Liver (tissue), 9 donors: Measurements from ENCODE around the gene JPH3. TPM values are rescaled to one million over a fixed set of nuclear protein-coding genes. Genes with fewer than 3 reads are reported as not detected.

Source experiments
- DNase-seq: peaks from one replicate; pipeline ENCODE4 v3.0.0-alpha.2; 2017; ENCODE audit warnings: low spot score
- H3K27ac ChIP-seq, 2 donors: one replicate each; pipeline ENCODE4 v1.7.0; 2013; ENCODE audit warnings: inconsistent platforms in 2 of 2, low read length in 2 of 2, control low read depth in 1 of 2, low read depth in 1 of 2, mild to moderate bottlenecking in 1 of 2
- H3K27me3 ChIP-seq, 4 donors: one replicate each; pipeline versions ENCODE4 v1.6.1 to v1.7.0; 2013; ENCODE audit warnings: low read length in 3 of 4, inconsistent platforms in 1 of 4, mild to moderate bottlenecking in 1 of 4, moderate library complexity in 1 of 4; ENCODE audit not compliant: control insufficient read depth in 4 of 4, insufficient read depth in 4 of 4
- H3K36me3 ChIP-seq, 4 donors: one replicate each; pipeline versions ENCODE4 v1.6.1 to v1.7.0; 2013; ENCODE audit warnings: low read length in 3 of 4, mild to moderate bottlenecking in 3 of 4, low read depth in 1 of 4, moderate library complexity in 1 of 4; ENCODE audit not compliant: control insufficient read depth in 4 of 4, insufficient read depth in 3 of 4
- H3K4me1 ChIP-seq, 4 donors: one replicate each; pipeline versions ENCODE4 v1.6.1 to v1.7.0; 2013; ENCODE audit warnings: low read length in 3 of 4, mild to moderate bottlenecking in 3 of 4, moderate library complexity in 1 of 4; ENCODE audit not compliant: control insufficient read depth in 4 of 4, insufficient read depth in 4 of 4
- H3K4me3 ChIP-seq, 3 donors: one replicate each; pipeline versions ENCODE4 v1.6.1 to v1.7.0; 2013; ENCODE audit warnings: low read length in 3 of 3, control low read depth in 1 of 3, low read depth in 1 of 3, mild to moderate bottlenecking in 1 of 3
- H3K9ac ChIP-seq, 2 donors: one replicate each; pipeline ENCODE4 v1.7.0; 2013; ENCODE audit warnings: low read length in 2 of 2, mild to moderate bottlenecking in 2 of 2, moderate library complexity in 2 of 2, control low read depth in 1 of 2, low read depth in 1 of 2
- H3K9me3 ChIP-seq, 4 donors: one replicate each; pipeline versions ENCODE4 v1.6.1 to v1.7.0; 2013; ENCODE audit warnings: low read length in 3 of 4; ENCODE audit not compliant: control insufficient read depth in 4 of 4
- ATF3 ChIP-seq: IDR thresholded peaks from 2 replicates; pipeline ENCODE4 v1.6.1; 2016; ENCODE audit warnings: antibody characterized with exemption
- CTCF ChIP-seq: fragments of 150-350 bp; IDR thresholded peaks from 2 replicates; pipeline ENCODE4 v1.5.1; 2017; ENCODE audit warnings: improper control_type of control experiment, low read depth, low read length; ENCODE audit not compliant: missing input control
- EGR1 ChIP-seq, 2 donors: IDR thresholded peaks; 2 replicates each; pipeline ENCODE4 v1.6.1; 2016 to 2018; ENCODE audit warnings: antibody characterized with exemption in 2 of 2, low read depth in 2 of 2
- FOXA1 ChIP-seq: IDR thresholded peaks from 2 replicates; pipeline ENCODE4 v1.6.1; 2016; ENCODE audit warnings: antibody characterized with exemption
- FOXA2 ChIP-seq: IDR thresholded peaks from 2 replicates; pipeline ENCODE4 v1.6.1; 2016; ENCODE audit warnings: antibody characterized with exemption
- GABPA ChIP-seq, 2 donors: IDR thresholded peaks in 1 of 2; conservative IDR thresholded peaks in 1 of 2; 2 replicates each; pipeline ENCODE4 v1.6.1; 2016; ENCODE audit warnings: antibody characterized with exemption in 2 of 2, mild to moderate bottlenecking in 1 of 2, moderate library complexity in 1 of 2
- HNF4A ChIP-seq, 2 donors: conservative IDR thresholded peaks; 2 replicates each; pipeline ENCODE4 v1.6.1; 2016; ENCODE audit warnings: antibody characterized with exemption in 2 of 2, mild to moderate bottlenecking in 2 of 2
- HNF4G ChIP-seq: IDR thresholded peaks from 2 replicates; pipeline ENCODE4 v1.6.1; 2016; ENCODE audit warnings: antibody characterized with exemption
- JUND ChIP-seq, 2 donors: IDR thresholded peaks; 2 replicates each; pipeline ENCODE4 v1.6.1; 2016; ENCODE audit warnings: antibody characterized with exemption in 2 of 2
- MAX ChIP-seq: IDR thresholded peaks from 2 replicates; pipeline ENCODE4 v1.6.1; 2016; ENCODE audit warnings: antibody characterized with exemption
- NR2F2 ChIP-seq: IDR thresholded peaks from 2 replicates; pipeline ENCODE4 v1.6.1; 2016; ENCODE audit warnings: antibody characterized with exemption
- RAD21 ChIP-seq, 2 donors: IDR thresholded peaks; 2 replicates each; pipeline ENCODE4 v1.6.1; 2016; ENCODE audit warnings: antibody characterized with exemption in 2 of 2, mild to moderate bottlenecking in 2 of 2
- REST ChIP-seq: IDR thresholded peaks from 2 replicates; pipeline ENCODE4 v1.6.1; 2016; ENCODE audit warnings: antibody characterized with exemption, mild to moderate bottlenecking
- RXRA ChIP-seq, 2 donors: IDR thresholded peaks; 2 replicates each; pipeline ENCODE4 v1.6.1; 2017 to 2018; ENCODE audit warnings: antibody characterized with exemption in 2 of 2, mild to moderate bottlenecking in 1 of 2
- SP1 ChIP-seq: IDR thresholded peaks from 2 replicates; pipeline ENCODE4 v1.6.1; 2018; ENCODE audit warnings: antibody characterized with exemption, mild to moderate bottlenecking
- TAF1 ChIP-seq: conservative IDR thresholded peaks from 2 replicates; pipeline ENCODE4 v1.6.1; 2016; ENCODE audit warnings: antibody characterized with exemption, mild to moderate bottlenecking
- YY1 ChIP-seq: IDR thresholded peaks from 2 replicates; pipeline ENCODE4 v1.6.1; 2016; ENCODE audit warnings: antibody characterized with exemption, mild to moderate bottlenecking
- ZBTB33 ChIP-seq: IDR thresholded peaks from 2 replicates; pipeline ENCODE4 v1.6.1; 2016; ENCODE audit warnings: antibody characterized with exemption
- WGBS: extraction: QIAGEN DNeasy Blood & Tissue Kit; methylation state at CpG from one replicate; pipeline ENCODE4 v1.1.7; 2013; 5-methylcytosine and 5-hydroxymethylcytosine counted together
- polyA plus RNA-seq, 2 donors: library from polyadenylated mRNA; stranded (reverse) in 1 of 2; unstranded in 1 of 2; fragments of 200-250 nt in 1 of 2; fragments of >200 nt in 1 of 2; fragmentation: Nextera tagmentation in 1 of 2; extraction: Ambion mirVana in 1 of 2; gene quantifications; one replicate each; pipeline versions ENCODE4 v1.2.1 to v1.2.3, GENCODE V29; 2013 to 2015
- total RNA-seq, 2 donors: library from RNA; depleted of rRNA; stranded (reverse); fragments of >200 nt; gene quantifications; one replicate each; pipeline ENCODE4 v1.2.3, GENCODE V29; 2014
- donor health status: healthy.
- donor health status: healthy.
- donor health status: healthy.
- donor health status: healthy.
- donor health status: healthy.

JPH3 gene
- total and polyA plus RNA-seq, 4 donors = under 0.01 to 0.09 (median 0.04) TPM

- no peak for DNase-seq
- TF ChIP-seq CTCF (no peak), HNF4G (no peak), GABPA (IDR thresholded peaks at IDR 0.05 in 1 of 2, conservative IDR thresholded peaks at IDR 0.05 in 1 of 2) (no peak), EGR1 (IDR thresholded peaks at IDR 0.05; ENCODE audit: low read depth in 2 of 2) (no peak), FOXA1 (no peak), JUND (IDR thresholded peaks at IDR 0.05) (no peak), NR2F2 (no peak), HNF4A (conservative IDR thresholded peaks at IDR 0.05) (no peak), MAX (no peak), ATF3 (no peak), SP1 (no peak), TAF1 (no peak), REST (no peak), FOXA2 (no peak), RAD21 (IDR thresholded peaks at IDR 0.05) (no peak), YY1 (no peak), ZBTB33 (no peak), RXRA (IDR thresholded peaks at IDR 0.05) (no peak)
- Histone ChIP-seq H3K4me1 (no peaks in the 10 kb centered on the region), H3K9me3 (peaks cover 0 to 5% (median 0%) of the 10 kb centered on the region in 4 donors), H3K4me3 (no peak overlapping the region), H3K36me3 (no peaks in the 10 kb centered on the region), H3K27ac (no peak overlapping the region), H3K9ac (no peak overlapping the region), H3K27me3 (no peaks in the 10 kb centered on the region)
- WGBS = 89% methylated on average over 14 of the region's 14 CpGs
Observed at GRCh38 chr16:87626401-87626800, 24.1 kb downstream of the JPH3 start.
